ENCODE results near the gene MYRIP.
"Not testable (repeated sequence)": the region's sequence is repeated elsewhere in the genome, so short reads cannot be mapped to it uniquely, and the experiment has no call there.

Gene MYRIP

GRCh38 chr3:40037582-40037981 is 228.2 kb downstream of the MYRIP start:
- DNase-seq (ENCODE audit: low read depth in 2 of 2), result no peak

DNA sequence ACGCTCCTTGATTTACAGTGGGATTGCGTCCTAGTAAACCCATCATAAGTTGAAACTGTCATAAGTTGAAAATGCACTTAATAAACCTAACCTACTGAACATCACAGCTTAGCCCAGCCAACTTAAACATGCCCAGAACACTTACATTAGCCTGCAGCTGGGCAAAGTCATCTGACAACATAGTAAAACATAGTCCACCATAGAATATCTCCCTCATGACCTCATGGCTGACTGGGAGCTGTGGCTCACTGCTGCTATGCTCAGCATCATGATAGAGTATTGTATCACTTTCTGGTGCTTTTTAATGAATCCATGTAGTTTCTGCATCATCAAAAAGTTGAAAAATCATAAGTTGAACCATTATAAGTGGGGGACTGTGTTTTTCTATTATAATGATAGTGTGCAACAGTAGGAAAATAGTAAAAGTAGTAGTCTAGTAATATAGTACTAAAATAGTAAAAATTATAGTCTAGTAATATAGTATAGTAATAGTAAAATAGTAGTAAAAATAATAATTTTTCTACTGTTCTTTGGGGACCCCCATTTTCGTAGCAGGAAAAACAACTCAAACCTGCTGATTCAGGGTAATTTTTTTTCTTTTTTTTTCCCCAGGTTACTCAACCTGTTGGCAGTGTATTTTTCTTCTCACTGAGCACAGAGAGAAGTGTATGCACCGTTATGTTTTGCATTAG is 233.5 kb downstream of the MYRIP start:
- DNase-seq (ENCODE audit: low read depth in 2 of 2), result no peak

DNA sequence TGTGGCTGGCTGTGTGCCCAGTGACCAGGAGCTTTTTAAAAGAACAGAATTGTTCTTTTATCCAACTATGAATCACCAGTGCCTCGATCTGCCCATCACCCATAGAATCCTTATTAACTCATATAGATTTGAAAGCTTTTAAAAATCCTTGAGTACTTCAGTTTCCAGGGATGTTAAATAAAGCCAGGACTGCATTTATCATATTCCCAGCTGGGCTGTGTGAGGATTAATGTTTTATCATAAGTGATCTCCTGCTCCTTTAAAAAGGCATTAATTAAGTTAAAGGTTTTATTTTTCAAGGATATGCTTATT is 234.0 kb downstream of the MYRIP start:
- no peak for DNase-seq (ENCODE audit: low read depth in 2 of 2)

- no peak for DNase-seq (ENCODE audit: low read depth in 2 of 2)
These were observed 235.1 kb downstream of the MYRIP start for GRCh38 chr3:40044487-40044886.

- DNase-seq (ENCODE audit: low read depth in 2 of 2), result no peak
These were observed 235.6 kb downstream of the MYRIP start for GRCh38 chr3:40045051-40045450.

- no peak for DNase-seq (ENCODE audit: low read depth in 2 of 2)
These were observed 236.7 kb downstream of the MYRIP start for GRCh38 chr3:40046149-40046548.

- no peak for DNase-seq (ENCODE audit: low read depth in 2 of 2)
These were observed 238.0 kb downstream of the MYRIP start for GRCh38 chr3:40047406-40047805.

- DNase-seq (ENCODE audit: low read depth in 2 of 2), result no peak
These were observed 244.3 kb downstream of the MYRIP start for GRCh38 chr3:40053663-40054062.

DNA sequence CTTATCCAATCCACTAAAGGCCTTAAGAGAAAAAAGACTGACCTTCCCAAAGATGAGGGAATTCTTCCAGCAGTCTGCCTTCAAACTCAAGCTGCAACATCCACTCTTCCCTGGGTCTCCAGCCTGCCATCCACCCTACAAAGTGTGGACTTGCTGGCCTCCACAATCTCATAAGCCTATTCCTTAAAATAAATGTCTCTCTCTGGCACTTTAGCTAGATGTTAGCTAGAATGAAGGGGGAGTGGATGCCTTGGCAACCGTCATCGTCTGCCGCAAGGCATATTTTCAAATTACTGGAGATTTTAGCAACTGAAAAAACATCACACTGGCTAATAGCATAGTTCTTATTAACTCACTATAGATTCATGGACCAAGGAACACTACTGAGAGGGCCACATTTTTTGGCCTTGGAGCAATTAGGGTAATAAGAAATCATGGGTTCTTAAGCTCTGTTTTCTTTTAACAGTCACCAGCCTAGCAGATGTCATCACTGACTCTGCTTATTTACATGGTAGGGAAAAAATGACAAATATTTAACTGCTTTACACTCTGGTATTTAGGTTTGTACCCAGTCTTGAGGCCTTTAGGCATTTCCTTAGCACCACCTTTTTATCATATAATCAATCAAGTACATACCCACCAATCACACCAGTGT is 245.3 kb downstream of the MYRIP start:
- no peak for DNase-seq (ENCODE audit: low read depth in 2 of 2)

DNA sequence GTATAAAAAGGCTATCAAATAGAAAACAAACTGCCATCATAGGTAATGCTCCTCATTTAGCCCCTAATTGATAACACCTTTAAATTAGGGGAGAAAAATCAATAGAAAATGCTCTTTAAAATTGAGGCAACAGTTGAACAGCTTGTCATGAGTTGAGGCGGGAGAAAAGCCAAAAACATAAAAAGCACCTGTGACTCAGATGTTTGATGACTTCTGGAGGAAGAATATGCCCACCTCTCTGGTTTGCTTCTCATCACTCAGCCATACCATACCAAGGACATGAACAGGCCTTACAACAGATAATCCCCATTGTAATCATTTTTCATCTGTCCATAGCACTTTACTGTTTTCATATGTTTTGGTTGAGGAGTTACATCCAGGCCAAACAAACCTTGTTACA is 246.0 kb downstream of the MYRIP start:
- no peak for DNase-seq (ENCODE audit: low read depth in 2 of 2)

DNA sequence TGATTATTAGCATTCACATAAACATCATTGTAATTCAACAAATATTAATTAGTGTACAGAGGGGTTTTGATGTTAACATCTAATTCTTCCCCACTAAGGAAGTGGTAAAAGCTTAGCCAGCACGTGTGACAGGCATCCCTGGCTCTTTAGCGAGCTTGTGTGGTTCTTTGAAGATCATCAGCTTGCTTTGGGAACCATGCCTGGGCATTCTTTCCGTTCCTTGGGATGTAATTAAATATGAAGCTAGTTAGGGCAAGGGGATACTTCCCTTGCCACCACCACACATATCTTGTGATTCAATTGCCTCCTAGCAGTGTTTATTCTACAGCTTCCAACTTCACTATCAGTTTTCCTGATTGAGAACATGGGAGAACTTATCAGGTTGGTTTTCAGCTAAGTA is 246.5 kb downstream of the MYRIP start:
- no peak for DNase-seq (ENCODE audit: low read depth in 2 of 2)

GRCh38 chr3:40057077-40057476 is 247.7 kb downstream of the MYRIP start:
- DNase-seq (ENCODE audit: low read depth in 2 of 2), result no peak

GRCh38 chr3:40057786-40058185 is 248.4 kb downstream of the MYRIP start:
- no peak for DNase-seq (ENCODE audit: low read depth in 2 of 2)

GRCh38 chr3:40068636-40069035 is 259.2 kb downstream of the MYRIP start:
- no peak for DNase-seq (ENCODE audit: low read depth in 2 of 2)

- DNase-seq (ENCODE audit: low read depth in 2 of 2), result no peak
These were observed 261.4 kb downstream of the MYRIP start for GRCh38 chr3:40070816-40071215.

DNA sequence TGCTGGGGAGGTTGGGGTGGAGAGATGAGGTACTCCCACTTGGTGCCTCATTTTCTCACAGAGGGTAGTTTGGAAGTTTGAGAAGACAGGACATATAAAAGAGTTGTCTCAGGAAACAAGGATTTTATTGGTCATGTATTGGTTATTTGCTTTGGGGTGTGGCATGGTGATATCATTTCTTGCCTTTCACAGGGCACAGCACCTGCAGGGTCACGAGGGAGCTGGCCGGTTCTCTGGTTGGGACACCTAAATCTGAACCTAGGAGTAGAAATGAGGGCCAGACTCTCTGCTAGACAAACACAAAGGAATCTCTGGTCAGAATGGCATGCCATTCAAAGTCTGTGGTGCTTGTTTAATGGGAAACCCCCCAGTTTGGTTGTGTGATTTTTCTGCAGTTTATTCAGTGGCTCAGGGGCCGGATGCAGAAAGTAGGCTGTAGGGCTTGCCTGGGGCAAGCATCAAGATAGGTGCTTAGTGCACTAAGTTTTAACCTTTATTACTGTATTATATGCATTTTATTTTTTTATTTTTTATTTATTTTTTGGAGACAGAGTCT is 262.4 kb downstream of the MYRIP start:
- no peak for DNase-seq (ENCODE audit: low read depth in 2 of 2)

DNA sequence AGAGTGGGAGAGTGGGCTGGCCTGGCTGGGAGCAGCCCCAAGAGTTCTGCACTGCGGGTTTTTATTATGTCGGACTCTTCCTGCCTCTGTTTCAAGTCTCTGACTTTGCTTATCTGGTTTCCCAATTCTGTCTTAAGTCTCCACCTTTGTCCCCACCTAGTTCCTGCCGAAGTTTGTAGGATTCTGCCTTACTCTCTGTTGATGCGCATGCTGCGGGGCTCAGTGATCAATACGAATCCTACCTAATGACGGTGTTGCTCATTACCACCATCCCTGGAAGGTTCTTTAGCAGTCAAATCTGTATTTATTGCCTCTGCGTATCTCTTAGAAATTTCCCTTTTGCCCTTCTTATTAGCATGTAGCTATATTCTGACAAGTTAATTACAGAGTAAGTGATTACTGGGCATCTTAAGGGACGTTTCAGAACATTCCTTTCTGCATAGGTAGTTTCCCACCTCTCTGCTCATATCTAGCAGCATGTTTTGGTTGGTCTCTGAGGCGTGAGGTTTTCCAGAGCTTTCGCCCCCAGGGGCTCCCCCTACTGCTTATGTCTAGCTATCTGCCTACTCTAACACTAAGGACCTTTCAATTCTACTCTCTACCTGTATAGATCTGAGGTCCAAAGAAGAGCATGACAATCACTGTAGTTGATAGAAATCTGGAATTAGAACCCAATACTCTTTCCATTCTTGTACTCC is 264.1 kb downstream of the MYRIP start:
- DNase-seq (ENCODE audit: low read depth in 2 of 2), result no peak

DNA sequence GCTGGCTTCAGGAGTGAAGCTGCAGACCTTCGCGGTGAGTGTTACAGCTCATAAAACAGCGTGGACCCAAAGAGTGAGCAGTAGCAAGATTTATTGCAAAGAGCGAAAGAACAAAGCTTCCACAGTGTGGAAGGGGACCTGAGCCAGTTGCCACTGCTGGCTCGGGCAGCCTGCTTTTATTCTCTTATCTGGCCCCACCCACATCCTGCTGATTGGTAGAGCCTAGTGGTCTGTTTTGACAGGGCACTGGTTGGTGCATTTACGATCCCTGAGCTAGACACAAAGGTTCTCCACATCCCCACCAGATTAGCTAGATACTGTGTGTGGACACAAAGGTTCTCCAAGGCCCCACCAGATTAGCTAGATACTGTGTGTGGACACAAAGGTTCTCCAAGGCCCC is 267.7 kb downstream of the MYRIP start:
- DNase-seq (ENCODE audit: low read depth in 2 of 2), result not testable (repeated sequence)

DNA sequence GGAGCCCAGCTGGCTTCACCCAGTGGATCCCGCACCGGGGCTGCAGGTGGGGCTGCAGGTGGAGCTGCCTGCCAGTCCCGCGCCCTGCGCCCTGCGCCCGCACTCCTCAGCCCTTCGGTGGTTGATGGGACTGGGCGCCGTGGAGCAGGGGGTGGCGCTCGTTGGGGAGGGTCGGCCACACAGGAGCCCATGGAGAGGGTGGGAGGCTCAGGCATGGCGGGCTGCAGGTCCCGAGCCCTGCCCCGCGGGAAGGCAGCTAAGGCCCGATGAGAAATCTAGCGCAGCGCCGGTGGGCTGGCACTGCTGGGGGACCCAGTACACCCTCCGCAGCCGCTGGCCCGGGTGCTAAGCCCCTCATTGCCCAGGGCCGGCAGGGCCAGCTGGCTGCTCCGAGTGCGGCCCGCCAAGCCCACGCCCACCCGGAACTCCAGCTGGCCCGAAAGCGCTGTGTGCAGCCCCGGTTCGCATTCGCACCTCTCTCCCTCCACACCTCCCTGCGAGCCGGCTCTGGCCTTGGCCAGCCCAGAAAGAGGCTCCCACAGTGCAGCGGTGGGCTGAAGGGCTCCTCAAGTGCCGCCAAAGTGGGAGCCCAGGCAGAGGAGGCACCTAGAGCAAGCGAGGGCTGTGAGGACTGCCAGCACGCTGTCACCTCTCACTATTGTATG is 268.6 kb downstream of the MYRIP start:
- DNase-seq (ENCODE audit: low read depth in 2 of 2), result not testable (repeated sequence)

GRCh38 chr3:40078590-40078989 is 269.2 kb downstream of the MYRIP start:
- DNase-seq (ENCODE audit: low read depth in 2 of 2), result no peak

- DNase-seq (ENCODE audit: low read depth in 2 of 2), result no peak
These were observed 269.9 kb downstream of the MYRIP start for GRCh38 chr3:40079203-40079846.

- DNase-seq (ENCODE audit: low read depth in 2 of 2), result no peak
These were observed 270.4 kb downstream of the MYRIP start for GRCh38 chr3:40079847-40080240.

Measured in stimulated activated CD4-positive, alpha-beta T cell treated with anti-CD3 and anti-CD28 coated beads, Interleukin-4, amount 100 ng/mL, for 48 hours (primary cell).